SU-DHL-6 (cell line): ENCODE data around the gene ASB3.

ENCODE experiments used
- H2AFZ ChIP-seq: fragments of 200-600 bp; sonication (generic); 2 replicates; pipeline ENCODE4 v1.6.1; 2014; ENCODE audit warnings: low read depth, mild to moderate bottlenecking, moderate library complexity, mixed read lengths, antibody characterized with exemption, low read length; ENCODE audit not compliant: severe bottlenecking
- H3F3A ChIP-seq: fragments of 200-600 bp; shearing (Covaris generic); 2 replicates; pipeline ENCODE4 v1.6.0; 2016; ENCODE audit warnings: antibody characterized with exemption, mild to moderate bottlenecking; ENCODE audit not compliant: insufficient read depth
- H3K27ac ChIP-seq: fragments of 200-600 bp; sonication (generic); 2 replicates; pipeline ENCODE4 v1.5.1; 2016; ENCODE audit warnings: low read depth, mild to moderate bottlenecking, low read length, moderate library complexity, mixed read lengths
- H3K27me3 ChIP-seq: fragments of 200-600 bp; sonication (generic), shearing (Covaris generic); 2 replicates; pipeline ENCODE4 v1.6.0; 2014; ENCODE audit warnings: mild to moderate bottlenecking, low read length
- H3K36me3 ChIP-seq: fragments of 200-600 bp; sonication (generic); 2 replicates; pipeline ENCODE4 v1.6.1; 2014; ENCODE audit warnings: mild to moderate bottlenecking, low read length, mixed read lengths
- H3K4me2 ChIP-seq: fragments of 300-600, 200-600 bp; shearing (Covaris generic), sonication (generic); 2 replicates; pipeline ENCODE4 v1.6.0; 2014; ENCODE audit warnings: low read length, low read depth, mild to moderate bottlenecking; ENCODE audit not compliant: poor library complexity, severe bottlenecking
- H3K4me3 ChIP-seq: fragments of 200-600 bp; sonication (generic); 2 replicates; pipeline ENCODE4 v1.5.1; 2014; ENCODE audit warnings: antibody characterized with exemption, low read length, mild to moderate bottlenecking, mixed read lengths; ENCODE audit not compliant: insufficient read depth, poor library complexity, severe bottlenecking
- H3K79me2 ChIP-seq: fragments of 200-600 bp; sonication (generic); 2 replicates; pipeline ENCODE4 v1.6.1; 2014; ENCODE audit warnings: mild to moderate bottlenecking, low read length, moderate library complexity; ENCODE audit not compliant: insufficient read depth
- H3K9ac ChIP-seq: fragments of 200-600 bp; sonication (generic); 2 replicates; pipeline ENCODE4 v1.7.0; 2014; ENCODE audit warnings: mild to moderate bottlenecking, low read length
- H3K9me2 ChIP-seq: fragments of 200-600 bp; sonication (generic); replicated peaks from 2 replicates; pipeline ENCODE4 v1.6.1; 2014; ENCODE audit warnings: low read length; ENCODE audit not compliant: insufficient read depth
- H3K9me3 ChIP-seq: fragments of 200-600 bp; sonication (generic); 2 replicates; pipeline ENCODE4 v1.6.1; 2014; ENCODE audit warnings: low read length, mixed read lengths; ENCODE audit not compliant: insufficient read depth
- H4K20me1 ChIP-seq: fragments of 200-600 bp; sonication (generic); 2 replicates; pipeline ENCODE4 v1.6.1; 2014; ENCODE audit warnings: low read depth, mild to moderate bottlenecking, antibody characterized with exemption, low read length, moderate library complexity, mixed read lengths
- EZH2phosphoT487 ChIP-seq: fragments of 200-600 bp; sonication (generic), shearing (Covaris generic); conservative IDR thresholded peaks from 2 replicates; pipeline ENCODE4 v1.6.1; 2018; ENCODE audit warnings: mild to moderate bottlenecking, antibody characterized with exemption, low read length, moderate library complexity, mixed read lengths
- TF ChIP-seq, protein P1 (sequence below): fragments of 200-600 bp; sonication (generic); IDR thresholded peaks from one replicate; pipeline ENCODE4 v1.5.1; 2017; ENCODE audit warnings: antibody characterized with exemption, mild to moderate bottlenecking, low read length, moderate library complexity; ENCODE audit not compliant: insufficient read depth, poor library complexity, severe bottlenecking

The ASB3 gene

DNA sequence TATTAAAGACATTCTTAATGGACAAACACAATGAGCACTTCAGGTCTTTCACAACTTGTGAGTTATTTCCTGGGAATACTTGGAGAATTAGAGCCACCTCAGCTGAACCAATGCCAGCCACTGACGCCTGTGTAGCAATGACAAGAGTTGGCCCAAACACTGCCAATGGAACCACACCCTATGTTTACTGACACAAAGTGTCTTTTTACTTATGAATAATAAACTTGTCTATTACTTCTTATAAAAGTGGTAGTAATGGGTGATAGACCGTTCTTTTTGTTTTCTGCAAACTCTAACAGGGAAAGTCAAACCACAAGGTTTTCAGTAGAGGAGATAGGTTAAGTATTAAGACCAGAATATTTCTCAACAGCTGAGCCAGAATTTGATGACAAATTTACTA lies 31.6 kb downstream of the ASB3 start:
- Histone ChIP-seq H4K20me1 (no peaks in the 10 kb centered on the region), H3K27ac (no peak overlapping the region), H3K9me3 (no peaks in the 10 kb centered on the region), H3K79me2 (no peaks in the 10 kb centered on the region), H3K4me2 (no peak overlapping the region), H3K36me3 (no peaks in the 10 kb centered on the region), H3K4me3 (no peak overlapping the region), H3K9ac (no peak overlapping the region), H2AFZ (no peak overlapping the region), H3F3A (0 out of 2 replicates have a peak, but pooled peaks cover 4% of the 10 kb centered on the region), H3K9me2 (no peaks in the 10 kb centered on the region), H3K27me3 (no peaks in the 10 kb centered on the region)
- no peak for TF ChIP-seq EZH2phosphoT487
- TF ChIP-seq, protein P1, sequence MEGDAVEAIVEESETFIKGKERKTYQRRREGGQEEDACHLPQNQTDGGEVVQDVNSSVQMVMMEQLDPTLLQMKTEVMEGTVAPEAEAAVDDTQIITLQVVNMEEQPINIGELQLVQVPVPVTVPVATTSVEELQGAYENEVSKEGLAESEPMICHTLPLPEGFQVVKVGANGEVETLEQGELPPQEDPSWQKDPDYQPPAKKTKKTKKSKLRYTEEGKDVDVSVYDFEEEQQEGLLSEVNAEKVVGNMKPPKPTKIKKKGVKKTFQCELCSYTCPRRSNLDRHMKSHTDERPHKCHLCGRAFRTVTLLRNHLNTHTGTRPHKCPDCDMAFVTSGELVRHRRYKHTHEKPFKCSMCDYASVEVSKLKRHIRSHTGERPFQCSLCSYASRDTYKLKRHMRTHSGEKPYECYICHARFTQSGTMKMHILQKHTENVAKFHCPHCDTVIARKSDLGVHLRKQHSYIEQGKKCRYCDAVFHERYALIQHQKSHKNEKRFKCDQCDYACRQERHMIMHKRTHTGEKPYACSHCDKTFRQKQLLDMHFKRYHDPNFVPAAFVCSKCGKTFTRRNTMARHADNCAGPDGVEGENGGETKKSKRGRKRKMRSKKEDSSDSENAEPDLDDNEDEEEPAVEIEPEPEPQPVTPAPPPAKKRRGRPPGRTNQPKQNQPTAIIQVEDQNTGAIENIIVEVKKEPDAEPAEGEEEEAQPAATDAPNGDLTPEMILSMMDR, result no peak

DNA sequence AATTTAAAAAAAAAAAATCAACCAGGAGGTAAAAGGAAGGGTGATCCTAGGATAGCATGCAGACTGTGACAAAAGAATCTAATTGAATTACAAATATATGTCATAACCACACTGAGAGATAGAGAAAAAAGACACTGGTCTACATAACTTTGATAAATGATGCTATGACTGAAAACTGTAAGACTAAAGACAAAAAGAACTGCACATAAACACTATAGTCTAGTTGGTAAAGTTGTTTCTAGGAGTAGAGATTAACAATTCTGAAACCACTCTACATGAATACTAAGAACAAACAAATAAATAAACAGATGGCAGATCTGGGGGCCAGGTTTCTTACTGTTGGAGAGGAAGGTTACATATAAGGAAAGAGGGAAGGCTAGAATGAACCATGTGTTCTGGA lies 33.7 kb downstream of the ASB3 start:
- Histone ChIP-seq H3K36me3 (no peaks in the 10 kb centered on the region), H3K4me2 (no peak overlapping the region), H4K20me1 (no peaks in the 10 kb centered on the region), H3K27me3 (no peaks in the 10 kb centered on the region), H3K9ac (no peak overlapping the region), H2AFZ (no peak overlapping the region), H3F3A (0 out of 2 replicates have a peak, but pooled peaks cover 4% of the 10 kb centered on the region), H3K9me2 (no peaks in the 10 kb centered on the region), H3K79me2 (no peaks in the 10 kb centered on the region), H3K4me3 (no peak overlapping the region), H3K9me3 (no peaks in the 10 kb centered on the region), H3K27ac (no peak overlapping the region)
- no peak for TF ChIP-seq EZH2phosphoT487
- TF ChIP-seq, protein P1, result no peak

DNA sequence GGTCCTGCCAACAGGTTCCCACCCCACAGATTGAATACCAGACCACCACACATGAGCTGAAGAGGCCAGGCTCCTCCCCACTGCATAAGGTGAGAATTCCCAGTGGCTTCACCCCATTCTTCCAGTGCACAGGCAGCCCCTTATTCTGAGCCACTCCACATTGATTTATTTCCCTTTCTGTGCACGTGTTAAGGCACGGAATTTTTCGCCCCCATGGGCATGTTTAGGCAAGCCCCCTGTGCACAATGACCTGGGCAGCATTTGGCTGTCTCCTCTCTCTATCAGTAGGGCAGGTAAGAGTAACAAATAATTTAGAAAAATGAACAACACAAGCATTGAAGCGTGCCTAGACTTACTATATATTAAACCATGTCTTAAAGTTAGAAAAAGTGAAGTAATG lies 34.4 kb downstream of the ASB3 start:
- no peak overlapping the region for H3K9ac ChIP-seq
- TF ChIP-seq, protein P1, result no peak
- no peak for TF ChIP-seq EZH2phosphoT487
- H3K27me3 ChIP-seq, result no peaks in the 10 kb centered on the region
- H3K79me2 ChIP-seq, result no peaks in the 10 kb centered on the region
- no peak overlapping the region for H3K4me2 ChIP-seq
- 0 out of 2 replicates have a peak, but pooled peaks cover 4% of the 10 kb centered on the region for H3F3A ChIP-seq
- no peaks in the 10 kb centered on the region for H3K9me2 ChIP-seq
- H3K9me3 ChIP-seq, result no peaks in the 10 kb centered on the region
- H4K20me1 ChIP-seq, result no peaks in the 10 kb centered on the region
- no peak overlapping the region for H3K4me3 ChIP-seq
- H3K27ac ChIP-seq, result no peak overlapping the region
- no peak overlapping the region for H2AFZ ChIP-seq
- H3K36me3 ChIP-seq, result no peaks in the 10 kb centered on the region
